HepG2 (cell line): ENCODE data around the gene PPP2R5B. TPM values are rescaled to one million over a fixed set of nuclear protein-coding genes. Genes with fewer than 3 reads are reported as not detected.

Experiments used
- ATRX ChIP-seq: sonication (generic); formaldehyde crosslinking; IDR thresholded peaks from 2 replicates; pipeline ENCODE4 v1.4.0; 2020; ENCODE audit warnings: missing genetic modification reagents, borderline replicate concordance
- HIC2 ChIP-seq: sonication (generic); formaldehyde crosslinking; IDR thresholded peaks from 2 replicates; pipeline ENCODE4 v1.9.0; 2022; ENCODE audit warnings: low read depth, missing genetic modification reagents
- HMGA1 ChIP-seq: sonication (generic); formaldehyde crosslinking; conservative IDR thresholded peaks from 2 replicates; pipeline ENCODE4 v1.4.0; 2020; ENCODE audit warnings: missing genetic modification reagents
- HOXA5 ChIP-seq: sonication (generic); formaldehyde crosslinking; IDR thresholded peaks from 2 replicates; pipeline ENCODE4 v1.4.0; 2020; ENCODE audit warnings: missing genetic modification reagents
- IKZF1 ChIP-seq: fragments of 450-650 bp; IDR thresholded peaks from 2 replicates; pipeline ENCODE4 v1.7.1; 2016
- IRX3 ChIP-seq: sonication (generic); formaldehyde crosslinking; IDR thresholded peaks from 2 replicates; pipeline ENCODE4 v1.8.1; 2023; ENCODE audit warnings: mild to moderate bottlenecking, low read depth, missing genetic modification reagents, borderline replicate concordance
- KLF11 ChIP-seq: IDR thresholded peaks from 2 replicates; pipeline ENCODE4 v1.6.1; 2016; ENCODE audit warnings: missing compliant biosample characterization
- MAF1 ChIP-seq: sonication (generic); formaldehyde crosslinking; IDR thresholded peaks from 2 replicates; pipeline ENCODE4 v1.5.0; 2020; ENCODE audit warnings: missing genetic modification reagents, borderline replicate concordance
- MXD3 ChIP-seq: IDR thresholded peaks from 2 replicates; pipeline ENCODE4 v1.6.1; 2016; ENCODE audit warnings: mild to moderate bottlenecking, missing biosample characterization, missing genetic modification reagents
- NR2F6 ChIP-seq, 2 experiments: IDR thresholded peaks; 2 replicates each; pipeline ENCODE4 v1.6.1; 2016; ENCODE audit warnings: antibody characterized with exemption in 1 of 2, mild to moderate bottlenecking in 1 of 2
- POLR2AphosphoS5 ChIP-seq: IDR thresholded peaks from 2 replicates; pipeline ENCODE4 v1.6.1; 2012; ENCODE audit warnings: low read depth, low read length
- SATB2 ChIP-seq: sonication (generic); formaldehyde crosslinking; IDR thresholded peaks from 2 replicates; pipeline ENCODE4 v1.5.0; 2020; ENCODE audit warnings: missing genetic modification reagents
- STAG1 ChIP-seq: sonication (generic); formaldehyde crosslinking; IDR thresholded peaks from 2 replicates; pipeline ENCODE4 v1.4.0; 2020; ENCODE audit warnings: missing genetic modification reagents
- TBX3 ChIP-seq: fragments of 450-650 bp; IDR thresholded peaks from 2 replicates; pipeline ENCODE4 v1.6.1; 2017; ENCODE audit warnings: antibody characterized with exemption, mild to moderate bottlenecking, inconsistent platforms, borderline replicate concordance
- ZBED4 ChIP-seq: sonication (generic); formaldehyde crosslinking; IDR thresholded peaks from 2 replicates; pipeline ENCODE4 v1.4.0; 2020; ENCODE audit warnings: missing genetic modification reagents, borderline replicate concordance
- ZKSCAN8 ChIP-seq: IDR thresholded peaks from 2 replicates; pipeline ENCODE4 v1.6.1; 2016; ENCODE audit warnings: borderline replicate concordance, missing genetic modification reagents, missing compliant biosample characterization
- ZNF251 ChIP-seq: sonication (generic); formaldehyde crosslinking; IDR thresholded peaks from 2 replicates; pipeline ENCODE4 v1.9.0; 2021; ENCODE audit warnings: mild to moderate bottlenecking, missing genetic modification reagents
- ZNF33B ChIP-seq: sonication (generic); formaldehyde crosslinking; IDR thresholded peaks from 2 replicates; pipeline ENCODE4 v1.5.1; 2020; ENCODE audit warnings: mild to moderate bottlenecking, missing genetic modification reagents
- ZNF432 ChIP-seq: sonication (generic); formaldehyde crosslinking; IDR thresholded peaks from 2 replicates; pipeline ENCODE4 v1.5.0; 2020; ENCODE audit warnings: missing genetic modification reagents, mild to moderate bottlenecking, borderline replicate concordance
- ZNF530 ChIP-seq: sonication (generic); formaldehyde crosslinking; IDR thresholded peaks from 2 replicates; pipeline ENCODE4 v1.5.0; 2020; ENCODE audit warnings: low read depth, mild to moderate bottlenecking, missing genetic modification reagents
- ZNF569 ChIP-seq: sonication (generic); formaldehyde crosslinking; IDR thresholded peaks from 2 replicates; pipeline ENCODE4 v1.5.0; 2020; ENCODE audit warnings: mild to moderate bottlenecking, missing genetic modification reagents, moderate library complexity, borderline replicate concordance
- ZNF710 ChIP-seq: sonication (generic); formaldehyde crosslinking; IDR thresholded peaks from 2 replicates; pipeline ENCODE4 v1.5.0; 2020; ENCODE audit warnings: mild to moderate bottlenecking, missing genetic modification reagents, borderline replicate concordance
- polyA plus RNA-seq, 8 experiments: library from polyadenylated mRNA; depleted of rRNA in 3 of 8; stranded (reverse) in 7 of 8; unstranded in 1 of 8; fragments of >200 nt; fragmentation: Illumina TruSeq in 4 of 8; extraction: Trizol in 4 of 8; gene quantifications; 2 replicates each; pipeline versions ENCODE4 v1.2.1 to v1.2.3, GENCODE V29; 2011 to 2016; ENCODE audit warnings: low read depth in 4 of 8, missing spikeins in 1 of 8, mixed read lengths in 1 of 8; ENCODE audit not compliant: insufficient read depth in 1 of 8
- total RNA-seq, 5 experiments: library from RNA; depleted of rRNA; stranded (reverse); fragments of >200 nt; fragmentation: Illumina TruSeq; extraction: Trizol; gene quantifications; 2 replicates each; pipeline ENCODE4 v1.2.3, GENCODE V29; 2016; ENCODE audit warnings: low read depth in 1 of 5

The PPP2R5B gene
- total and polyA plus RNA-seq, 2 of the 13 experiments (the other 11 are each of a cell fraction or from before 2014, with no cell fraction given): 2.3 to 8.3 TPM

GRCh38 chr11:64923944-64924909 lies at the start of gene PPP2R5B (continued):
- TF ChIP-seq ZNF432 (CRISPR knock-in tag) (no peak), POLR2AphosphoS5 (no peak), TBX3 (peak; percentile 16; the same call in 1 of the 2 replicates), ATRX (CRISPR knock-in tag) (no peak), IRX3 (no peak), SATB2 (CRISPR knock-in tag) (no peak; the same call in 1 of the 2 replicates), IKZF1 (no peak), NR2F6 (IDR thresholded peaks at IDR 0.05) (no peak), NR2F6 (CRISPR knock-in tag; IDR thresholded peaks at IDR 0.05) (peak; percentile 33; the same call in 1 of the 2 replicates), STAG1 (CRISPR knock-in tag) (no peak), HIC2 (CRISPR knock-in tag) (no peak), MAF1 (no peak), HMGA1 (no peak), ZNF530 (CRISPR knock-in tag) (no peak), ZKSCAN8 (CRISPR knock-in tag) (no peak), HOXA5 (CRISPR knock-in tag) (no peak; the same call in 1 of the 2 replicates), MXD3 (CRISPR knock-in tag) (no peak; the same call in 1 of the 2 replicates), ZBED4 (CRISPR knock-in tag) (no peak; the same call in 1 of the 2 replicates), ZNF710 (CRISPR knock-in tag) (no peak), ZNF569 (CRISPR knock-in tag) (no peak), ZNF33B (CRISPR knock-in tag) (no peak), KLF11 (CRISPR knock-in tag) (no peak), ZNF251 (CRISPR knock-in tag) (no peak)
